C4-2B (cell line): ENCODE measurements around the gene LGR6.

ENCODE experiments used
- CTCF ChIP-seq: fragments of 450-650 bp; conservative IDR thresholded peaks from 2 replicates; pipeline ENCODE4 v1.5.1; 2017; ENCODE audit warnings: mild to moderate bottlenecking
- ZFX ChIP-seq: fragments of 450-650 bp; IDR thresholded peaks from 2 replicates; pipeline ENCODE4 v1.6.1; 2017

- peak; percentile 25 for TF ChIP-seq CTCF
- no peak for TF ChIP-seq ZFX
Observed at GRCh38 chr1:202329891-202330290, 136.3 kb downstream of the LGR6 start.
